Sigmoid colon (tissue), 4 donors: Measurements from ENCODE around the gene TRAPPC3L.

Source experiments
- EP300 ChIP-seq, 4 donors: sonication (generic); formaldehyde crosslinking; IDR thresholded peaks; one replicate each; pipeline ENCODE4 v1.6.1; 2017; ENCODE audit warnings: antibody characterized with exemption in 4 of 4
- POLR2A ChIP-seq, 2 donors: fragments of 450-650 bp; IDR thresholded peaks; one replicate each; pipeline ENCODE4 v1.6.1; 2016; ENCODE audit warnings: antibody characterized with exemption in 2 of 2, mild to moderate bottlenecking in 2 of 2, moderate library complexity in 2 of 2
- POLR2AphosphoS5 ChIP-seq, 4 donors: sonication (generic); formaldehyde crosslinking; IDR thresholded peaks; one replicate each; pipeline ENCODE4 v1.6.1; 2017; ENCODE audit warnings: antibody characterized with exemption in 4 of 4
- TF ChIP-seq, protein P1 (sequence below), 4 experiments: fragments of 450-650 bp in 3 of 4; fragments of 200-600 bp in 1 of 4; IDR thresholded peaks; one replicate each; pipeline ENCODE4 v1.5.1; 2016 to 2019; ENCODE audit warnings: antibody characterized with exemption in 4 of 4, mild to moderate bottlenecking in 3 of 4, moderate library complexity in 2 of 4

DNA sequence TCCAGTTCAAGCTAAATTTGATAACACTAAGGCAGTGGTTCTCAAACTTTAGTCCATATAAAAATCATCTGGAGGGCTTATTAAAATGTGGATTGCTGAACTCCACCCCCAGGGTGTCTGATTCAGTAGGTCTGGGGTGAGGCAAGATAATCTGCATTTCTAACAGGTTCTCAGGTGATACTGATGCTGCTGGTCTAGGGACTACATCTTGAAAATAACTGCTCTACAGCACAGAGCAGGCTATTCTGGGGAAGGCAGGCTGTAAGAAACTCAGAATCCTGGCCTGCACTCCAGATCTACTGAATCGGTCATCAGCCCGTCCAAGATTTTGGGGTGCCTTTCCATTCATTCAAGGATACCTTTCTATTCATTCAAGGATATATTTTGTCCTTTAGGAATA, 22.6 kb downstream of the TRAPPC3L start:
- TF ChIP-seq POLR2AphosphoS5 (IDR thresholded peaks at IDR 0.05) = no peak
- TF ChIP-seq, protein P1, sequence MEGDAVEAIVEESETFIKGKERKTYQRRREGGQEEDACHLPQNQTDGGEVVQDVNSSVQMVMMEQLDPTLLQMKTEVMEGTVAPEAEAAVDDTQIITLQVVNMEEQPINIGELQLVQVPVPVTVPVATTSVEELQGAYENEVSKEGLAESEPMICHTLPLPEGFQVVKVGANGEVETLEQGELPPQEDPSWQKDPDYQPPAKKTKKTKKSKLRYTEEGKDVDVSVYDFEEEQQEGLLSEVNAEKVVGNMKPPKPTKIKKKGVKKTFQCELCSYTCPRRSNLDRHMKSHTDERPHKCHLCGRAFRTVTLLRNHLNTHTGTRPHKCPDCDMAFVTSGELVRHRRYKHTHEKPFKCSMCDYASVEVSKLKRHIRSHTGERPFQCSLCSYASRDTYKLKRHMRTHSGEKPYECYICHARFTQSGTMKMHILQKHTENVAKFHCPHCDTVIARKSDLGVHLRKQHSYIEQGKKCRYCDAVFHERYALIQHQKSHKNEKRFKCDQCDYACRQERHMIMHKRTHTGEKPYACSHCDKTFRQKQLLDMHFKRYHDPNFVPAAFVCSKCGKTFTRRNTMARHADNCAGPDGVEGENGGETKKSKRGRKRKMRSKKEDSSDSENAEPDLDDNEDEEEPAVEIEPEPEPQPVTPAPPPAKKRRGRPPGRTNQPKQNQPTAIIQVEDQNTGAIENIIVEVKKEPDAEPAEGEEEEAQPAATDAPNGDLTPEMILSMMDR (IDR thresholded peaks at IDR 0.05) = no peak
- no peak for TF ChIP-seq POLR2A (IDR thresholded peaks at IDR 0.05)
- TF ChIP-seq EP300 (IDR thresholded peaks at IDR 0.05) = no peak
